Measurements from ENCODE around the gene HOATZ. TPM values are rescaled to one million over a fixed set of nuclear protein-coding genes. Genes with fewer than 3 reads are reported as not detected.

HOATZ gene
- total RNA-seq, 1 donor from 2014 or later: not detected

GRCh38 chr11:111582163-111582562 lies 67.6 kb downstream of the HOATZ start:
- H3K9me3 ChIP-seq: no peaks in the 10 kb centered on the region
- no peaks in the 10 kb centered on the region for H3K27me3 ChIP-seq
- H3K4me3 ChIP-seq: no peak overlapping the region
- TF ChIP-seq POLR2A (IDR thresholded peaks at IDR 0.05) (no peak), POLR2AphosphoS5 (IDR thresholded peaks at IDR 0.05; ENCODE audit: insufficient read depth in 1 of 2, low read depth in 1 of 2) (no peak)
- TF ChIP-seq, protein P1, sequence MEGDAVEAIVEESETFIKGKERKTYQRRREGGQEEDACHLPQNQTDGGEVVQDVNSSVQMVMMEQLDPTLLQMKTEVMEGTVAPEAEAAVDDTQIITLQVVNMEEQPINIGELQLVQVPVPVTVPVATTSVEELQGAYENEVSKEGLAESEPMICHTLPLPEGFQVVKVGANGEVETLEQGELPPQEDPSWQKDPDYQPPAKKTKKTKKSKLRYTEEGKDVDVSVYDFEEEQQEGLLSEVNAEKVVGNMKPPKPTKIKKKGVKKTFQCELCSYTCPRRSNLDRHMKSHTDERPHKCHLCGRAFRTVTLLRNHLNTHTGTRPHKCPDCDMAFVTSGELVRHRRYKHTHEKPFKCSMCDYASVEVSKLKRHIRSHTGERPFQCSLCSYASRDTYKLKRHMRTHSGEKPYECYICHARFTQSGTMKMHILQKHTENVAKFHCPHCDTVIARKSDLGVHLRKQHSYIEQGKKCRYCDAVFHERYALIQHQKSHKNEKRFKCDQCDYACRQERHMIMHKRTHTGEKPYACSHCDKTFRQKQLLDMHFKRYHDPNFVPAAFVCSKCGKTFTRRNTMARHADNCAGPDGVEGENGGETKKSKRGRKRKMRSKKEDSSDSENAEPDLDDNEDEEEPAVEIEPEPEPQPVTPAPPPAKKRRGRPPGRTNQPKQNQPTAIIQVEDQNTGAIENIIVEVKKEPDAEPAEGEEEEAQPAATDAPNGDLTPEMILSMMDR (IDR thresholded peaks at IDR 0.05): no peak
- intact Hi-C loops (cut with DNase I): loop anchor here (5.0 kb wide), 1 partner anchor 260 kb away; no protein-coding TSS in a partner anchor
- no peaks in the 10 kb centered on the region for H3K36me3 ChIP-seq
- H3K4me1 ChIP-seq: no peaks in the 10 kb centered on the region
- no peak for DNase-seq (ENCODE audit: extremely low spot score in 2 of 2)
- H3K27ac ChIP-seq: no peak overlapping the region

DNA sequence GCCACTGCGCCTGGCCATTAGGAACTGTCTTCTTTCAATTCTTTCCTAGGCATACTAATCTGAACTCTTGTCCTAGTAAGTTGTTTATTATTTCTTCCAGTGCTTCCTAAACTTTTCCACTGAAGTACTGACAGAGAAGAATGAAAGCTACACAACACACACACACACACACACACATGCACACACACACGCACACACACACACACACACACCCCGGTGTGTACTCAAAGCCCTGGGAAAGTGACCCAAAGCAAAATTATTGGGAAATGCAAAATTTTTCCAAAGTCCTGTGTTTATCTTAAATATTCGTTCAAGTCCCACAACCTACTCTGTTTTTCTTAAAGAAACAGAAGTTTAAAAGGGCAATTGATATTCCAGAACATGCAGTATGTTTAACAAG lies 68.3 kb downstream of the HOATZ start:
- TF ChIP-seq POLR2AphosphoS5 (IDR thresholded peaks at IDR 0.05; ENCODE audit: insufficient read depth in 1 of 2, low read depth in 1 of 2) (no peak), POLR2A (IDR thresholded peaks at IDR 0.05) (no peak)
- TF ChIP-seq, protein P1 (IDR thresholded peaks at IDR 0.05): no peak
- no peaks in the 10 kb centered on the region for H3K9me3 ChIP-seq
- no peaks in the 10 kb centered on the region for H3K27me3 ChIP-seq
- no peak overlapping the region for H3K27ac ChIP-seq
- no peaks in the 10 kb centered on the region for H3K36me3 ChIP-seq
- intact Hi-C loops (cut with DNase I): loop anchor here (5.0 kb wide), 1 partner anchor 259 kb away; no protein-coding TSS in a partner anchor
- no peaks in the 10 kb centered on the region for H3K4me1 ChIP-seq
- no peak for DNase-seq (ENCODE audit: extremely low spot score in 2 of 2)
- no peak overlapping the region for H3K4me3 ChIP-seq

GRCh38 chr11:111585371-111585770 lies 70.8 kb downstream of the HOATZ start:
- no peak overlapping the region for H3K27ac ChIP-seq
- DNase-seq (ENCODE audit: extremely low spot score in 2 of 2): no peak
- no peak overlapping the region for H3K4me3 ChIP-seq
- no peaks in the 10 kb centered on the region for H3K4me1 ChIP-seq
- TF ChIP-seq POLR2AphosphoS5 (IDR thresholded peaks at IDR 0.05; ENCODE audit: insufficient read depth in 1 of 2, low read depth in 1 of 2): no peak
- TF ChIP-seq, protein P1 (IDR thresholded peaks at IDR 0.05): no peak
- TF ChIP-seq POLR2A (IDR thresholded peaks at IDR 0.05): no peak
- intact Hi-C loops (cut with DNase I): no loop called here
- H3K36me3 ChIP-seq: no peaks in the 10 kb centered on the region
- no peaks in the 10 kb centered on the region for H3K27me3 ChIP-seq
- H3K9me3 ChIP-seq: no peaks in the 10 kb centered on the region

DNA sequence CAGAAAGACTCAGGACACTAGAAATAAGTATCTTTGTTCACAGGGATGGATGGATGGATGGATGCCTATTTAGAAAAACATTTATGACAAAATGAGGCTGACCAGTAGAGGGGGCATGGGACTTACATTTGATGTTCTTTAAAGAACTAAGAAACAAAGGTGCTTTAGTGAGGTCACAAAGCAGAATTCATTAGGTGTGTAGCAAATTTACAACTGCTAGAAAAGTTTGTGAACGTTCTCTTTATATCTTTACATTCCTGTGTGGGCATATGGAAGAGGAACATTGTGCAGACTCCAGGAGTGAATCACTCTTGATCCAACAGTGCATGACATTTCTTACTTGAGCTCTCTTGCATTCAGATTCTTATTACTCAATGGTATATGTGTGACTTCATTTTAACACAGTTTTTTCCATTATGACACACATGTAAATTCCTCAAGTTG lies 71.8 kb downstream of the HOATZ start:
- Histone ChIP-seq H3K4me1 (no peaks in the 10 kb centered on the region), H3K4me3 (no peak overlapping the region), H3K27me3 (no peaks in the 10 kb centered on the region), H3K36me3 (no peaks in the 10 kb centered on the region), H3K27ac (no peak overlapping the region), H3K9me3 (no peaks in the 10 kb centered on the region)
- TF ChIP-seq, protein P1 (IDR thresholded peaks at IDR 0.05): peak; percentile 20 to 59 (median 33)
- TF ChIP-seq POLR2AphosphoS5 (IDR thresholded peaks at IDR 0.05; ENCODE audit: insufficient read depth in 1 of 2, low read depth in 1 of 2): no peak
- intact Hi-C loops (cut with DNase I): no loop called here
- DNase-seq (ENCODE audit: extremely low spot score in 2 of 2): no peak

MicroRNAs encoded within 50 kb of the gene (microRNA counts, 767-probe panel; counts per million panel counts)
- microRNA hsa-miR-34b-3p: 238 to 261 counts per million in 2 donors
- microRNA hsa-miR-34c-3p: 238 to 261 counts per million in 2 donors
- 238 to 261 counts per million in 2 donors for microRNA hsa-miR-34c-5p

Small RNA genes lying within 50 kb of the gene (microRNA-seq; reads per million reads assigned to microRNA genes)
- 5.3 reads per million, percentile 5 among the genes with 10 or more reads in this experiment for gene MIR34B (ENCODE audit: borderline number of aligned reads, borderline replicate concordance)
- 52.2 reads per million, percentile 45 among the genes with 10 or more reads in this experiment for gene MIR34C (ENCODE audit: borderline number of aligned reads, borderline replicate concordance)

Small RNA genes lying within 50 kb of the gene (small RNA-seq; reads per million reads assigned to genes)
- gene MIR34B (not detected), gene MIR34C (3.4 reads per million, percentile 79 among the genes with 10 or more reads in this experiment)

Other genes starting within 250 kb of the HOATZ start
- 3.2 TPM for gene POU2AF3, start 216.2 kb upstream of the HOATZ start, total RNA-seq
- gene POU2AF1, start 135.5 kb upstream of the HOATZ start, total RNA-seq: not detected
- gene BTG4, start 2.4 kb upstream of the HOATZ start, total RNA-seq: not detected
- gene LAYN, start 25.9 kb downstream of the HOATZ start, total RNA-seq: 22.3 TPM
- 16.7 TPM for gene SIK2, start 87.7 kb downstream of the HOATZ start, total RNA-seq

Data from vagina (tissue), 2 donors.